Heart left ventricle (tissue), 13 donors: ENCODE measurements around the gene HES6.

Experiments
- POLR2A ChIP-seq, 2 donors: fragments of 450-650 bp; IDR thresholded peaks; one replicate each; pipeline ENCODE4 v1.6.1; 2017; ENCODE audit warnings: antibody characterized with exemption in 2 of 2, mild to moderate bottlenecking in 2 of 2, moderate library complexity in 2 of 2
- TF ChIP-seq, protein P1 (sequence below), 12 donors: fragments of 200-600 bp; sonication (generic) in 4 of 12; IDR thresholded peaks; one replicate each; pipeline versions ENCODE4 v1.5.0 to v1.8.0; 2018 to 2022; ENCODE audit warnings: antibody characterized with exemption in 12 of 12, mild to moderate bottlenecking in 5 of 12
- donor health status: ischemic (EF 13 %, LVEDD 7.1; RV severe dilation, severe dysfunction).
- donor health status: DM: no; HTN: yes; CAD: no.
- donor health status: DM: no; HTN: no; CAD: no.
- donor health status: ischemic (EF 25% LVEDD 6.9; RV normal size, moderate dysfunction).
- donor health status: ischemic (EF 25% LVEDD 5.7; RV mildly dilated, moderate dysfunction).
- donor health status: ischemic (EF 35%, LVEDD 5.7; RV mildly dilated, moderate dysfunction).
- donor health status: nonischemic (EF 11% LVEDD 7.7; RV severe dilation, severe dysfunction).
- donor health status: DM: yes; HTN: yes; CAD: no.
- donor health status: PGD.
- donor health status: ischemic (EF 29% LVEDD 5.4; RV normal size, mild dysfunction).
- donor health status: nonischemic (EF 23%, LVEDD 6.1; RV moderate dilation, normal function).

GRCh38 chr2:238241970-238242369 lies 2.1 kb upstream of the HES6 start:
- TF ChIP-seq, protein P1, sequence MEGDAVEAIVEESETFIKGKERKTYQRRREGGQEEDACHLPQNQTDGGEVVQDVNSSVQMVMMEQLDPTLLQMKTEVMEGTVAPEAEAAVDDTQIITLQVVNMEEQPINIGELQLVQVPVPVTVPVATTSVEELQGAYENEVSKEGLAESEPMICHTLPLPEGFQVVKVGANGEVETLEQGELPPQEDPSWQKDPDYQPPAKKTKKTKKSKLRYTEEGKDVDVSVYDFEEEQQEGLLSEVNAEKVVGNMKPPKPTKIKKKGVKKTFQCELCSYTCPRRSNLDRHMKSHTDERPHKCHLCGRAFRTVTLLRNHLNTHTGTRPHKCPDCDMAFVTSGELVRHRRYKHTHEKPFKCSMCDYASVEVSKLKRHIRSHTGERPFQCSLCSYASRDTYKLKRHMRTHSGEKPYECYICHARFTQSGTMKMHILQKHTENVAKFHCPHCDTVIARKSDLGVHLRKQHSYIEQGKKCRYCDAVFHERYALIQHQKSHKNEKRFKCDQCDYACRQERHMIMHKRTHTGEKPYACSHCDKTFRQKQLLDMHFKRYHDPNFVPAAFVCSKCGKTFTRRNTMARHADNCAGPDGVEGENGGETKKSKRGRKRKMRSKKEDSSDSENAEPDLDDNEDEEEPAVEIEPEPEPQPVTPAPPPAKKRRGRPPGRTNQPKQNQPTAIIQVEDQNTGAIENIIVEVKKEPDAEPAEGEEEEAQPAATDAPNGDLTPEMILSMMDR (IDR thresholded peaks at IDR 0.05), result no peak
- no peak for TF ChIP-seq POLR2A (IDR thresholded peaks at IDR 0.05)
